Iris pigment epithelial cell (primary cell): ENCODE data around the gene REV3L.
"Not testable (repeated sequence)": the region's sequence is repeated elsewhere in the genome, so short reads cannot be mapped to it uniquely, and the experiment has no call there.

Experiments used
- DNase-seq: peaks from one replicate; pipeline ENCODE4 v3.0.0-alpha.2; 2011; ENCODE audit warnings: low read depth

The REV3L gene

DNA sequence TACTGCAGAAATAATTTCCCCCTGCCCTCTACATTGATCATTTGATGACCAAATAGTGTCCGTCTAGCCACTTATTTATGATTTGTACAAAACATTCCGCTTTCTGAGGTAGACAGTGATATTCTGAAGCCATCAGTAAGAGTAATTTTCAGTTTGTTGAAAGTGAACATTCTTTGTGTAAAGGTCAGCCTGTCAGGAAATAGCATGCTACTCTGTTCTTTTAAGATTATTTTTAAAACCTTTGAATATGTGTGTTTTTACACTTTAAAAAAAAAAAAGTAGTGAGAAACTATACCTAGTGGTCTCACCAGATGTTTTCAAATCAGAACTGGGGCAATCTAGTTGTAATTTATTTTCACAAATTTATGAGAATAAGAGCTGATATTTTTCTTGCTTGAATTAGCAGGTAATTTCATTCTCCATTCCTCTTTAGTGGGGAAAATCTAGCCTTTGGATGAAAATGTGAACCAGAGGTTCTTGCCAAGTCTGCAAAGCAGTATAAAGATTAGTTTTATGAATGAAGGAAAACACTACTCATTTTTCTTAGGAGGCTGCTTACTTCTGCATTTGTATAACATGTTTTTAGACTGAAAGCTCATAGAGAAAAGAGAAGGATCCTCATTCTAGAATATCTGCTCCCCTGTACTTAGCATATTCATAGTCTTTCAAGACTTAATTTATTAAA lies 12.1 kb upstream of the REV3L start:
- no peak for DNase-seq

DNA sequence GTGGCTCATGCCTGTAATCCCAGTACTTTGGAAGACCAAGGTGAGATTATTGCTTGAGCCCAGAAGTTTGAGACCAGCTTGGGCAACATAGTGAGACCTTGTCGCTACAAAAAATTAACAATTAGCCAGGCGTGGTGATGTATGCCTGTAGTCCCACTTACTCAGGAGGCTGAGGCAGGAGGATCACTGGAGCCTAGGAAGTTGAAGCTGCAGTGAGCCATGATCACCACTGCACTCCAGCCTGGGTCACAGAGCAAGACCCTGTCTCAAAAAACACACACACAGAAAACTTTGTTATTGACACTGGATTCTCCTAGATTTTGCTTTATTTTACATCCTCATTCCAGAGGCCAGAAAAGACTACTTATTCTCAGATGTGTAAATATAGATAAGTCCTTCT lies 9.5 kb upstream of the REV3L start:
- DNase-seq, result no peak

DNA sequence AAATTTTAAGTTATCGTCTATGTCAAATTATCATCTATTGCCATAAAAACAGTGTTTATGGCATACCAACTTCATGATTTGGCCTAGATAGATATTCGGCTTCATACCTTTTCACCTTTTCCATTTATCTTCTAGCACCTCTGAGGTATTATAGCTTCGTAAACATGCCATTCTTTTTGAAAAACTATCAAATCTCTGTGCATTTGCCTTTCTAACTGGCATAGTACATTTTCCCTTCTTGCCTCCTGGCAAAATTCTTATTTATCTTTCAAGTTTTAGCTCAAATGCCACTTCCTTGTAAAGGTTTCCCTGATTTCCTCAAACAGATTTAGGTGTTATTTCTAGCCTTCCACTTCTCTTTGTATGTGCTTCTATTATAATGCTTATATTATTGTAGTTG lies 7.0 kb upstream of the REV3L start:
- DNase-seq, result no peak

DNA sequence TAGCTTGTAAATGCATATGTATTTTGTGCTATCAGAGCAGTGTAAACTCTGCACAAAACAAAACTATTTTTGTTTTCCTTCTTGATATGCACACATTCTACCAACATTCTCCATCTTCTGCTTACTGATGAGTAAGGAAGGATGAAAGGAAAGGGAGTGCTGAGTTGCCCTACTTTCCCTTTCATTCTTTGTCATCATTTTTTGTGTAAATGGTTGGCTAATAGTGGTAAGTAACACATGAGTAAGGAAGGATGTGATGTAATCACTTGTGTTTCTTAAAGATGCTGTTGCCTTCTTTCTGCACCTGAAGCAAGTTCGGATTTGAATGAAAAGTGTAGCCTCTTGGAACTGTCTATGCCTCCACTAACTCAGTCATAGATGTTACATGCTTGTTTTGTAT lies 4.6 kb upstream of the REV3L start:
- DNase-seq, result peak; percentile 91

DNA sequence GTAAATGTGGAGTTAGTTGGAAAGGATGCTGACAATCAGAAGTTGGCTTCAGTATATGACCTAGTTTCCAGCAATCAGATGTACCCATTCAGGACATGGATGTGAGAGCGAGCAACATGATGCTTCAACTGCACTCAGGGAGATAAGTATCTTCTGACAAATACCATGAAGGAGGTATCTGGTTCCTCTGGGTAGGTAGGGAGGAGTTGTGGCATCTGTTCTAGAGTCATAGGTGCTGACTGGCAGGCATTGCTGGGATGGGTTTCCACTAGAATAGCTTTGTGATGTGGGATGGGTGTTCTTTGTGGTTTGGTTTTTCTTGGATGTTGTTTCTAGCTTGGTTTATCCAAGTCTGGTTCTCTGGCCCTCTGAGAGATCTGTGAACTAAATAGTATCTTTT lies 3.9 kb upstream of the REV3L start:
- no peak for DNase-seq

DNA sequence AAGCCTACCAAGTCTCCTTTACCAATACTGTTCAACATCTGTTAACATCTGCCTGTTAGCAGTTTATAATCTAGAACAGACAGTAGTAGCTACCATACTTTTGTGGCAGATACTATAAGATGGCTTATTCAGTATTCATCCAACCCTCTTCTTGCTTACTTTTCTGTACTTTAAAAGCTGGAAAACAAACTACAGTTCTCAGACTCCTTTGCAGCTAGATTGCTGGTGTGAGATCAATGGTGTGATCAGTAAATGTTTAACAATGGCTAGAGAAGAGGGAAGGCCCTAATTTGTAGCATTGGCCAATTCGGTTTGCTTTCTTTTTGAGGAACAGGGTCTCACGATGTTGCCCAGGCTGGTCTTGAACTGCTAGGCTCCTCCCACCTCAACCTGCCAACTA lies 3.5 kb upstream of the REV3L start:
- no peak for DNase-seq

DNA sequence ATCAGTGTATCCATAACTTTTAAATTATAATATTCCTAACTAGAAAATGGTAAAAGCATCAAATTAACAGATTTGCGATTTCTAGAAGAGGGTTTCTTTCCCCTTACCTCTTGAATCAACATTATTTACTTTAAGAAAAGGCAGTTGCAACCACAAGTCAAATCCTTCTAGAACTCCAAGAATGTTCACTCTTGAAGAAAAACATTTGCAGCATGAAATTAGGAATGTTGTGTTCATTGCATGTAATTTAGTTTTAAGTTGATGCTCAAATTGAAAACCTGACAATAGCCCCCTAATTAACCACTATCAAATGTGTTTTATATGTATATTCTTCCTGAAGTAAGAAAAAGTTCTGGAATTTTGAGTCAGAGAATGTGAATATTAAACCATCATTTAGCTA lies 2.3 kb upstream of the REV3L start:
- DNase-seq, result peak; percentile 54

DNA sequence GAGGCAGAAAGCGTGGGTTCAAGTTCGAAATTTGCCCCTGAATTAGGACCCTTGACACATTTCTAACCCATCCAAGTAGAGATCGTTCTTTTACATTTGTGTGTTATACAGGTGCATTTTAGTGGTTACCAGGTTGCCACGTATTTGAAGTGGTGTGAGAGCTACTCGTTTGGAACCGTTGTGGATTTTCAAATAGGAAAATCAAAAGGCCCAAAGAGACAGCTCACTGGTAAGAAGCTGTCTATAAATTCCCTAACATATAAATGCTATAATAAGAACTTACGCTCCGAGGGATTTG lies 1.6 kb upstream of the REV3L start:
- no peak for DNase-seq

DNA sequence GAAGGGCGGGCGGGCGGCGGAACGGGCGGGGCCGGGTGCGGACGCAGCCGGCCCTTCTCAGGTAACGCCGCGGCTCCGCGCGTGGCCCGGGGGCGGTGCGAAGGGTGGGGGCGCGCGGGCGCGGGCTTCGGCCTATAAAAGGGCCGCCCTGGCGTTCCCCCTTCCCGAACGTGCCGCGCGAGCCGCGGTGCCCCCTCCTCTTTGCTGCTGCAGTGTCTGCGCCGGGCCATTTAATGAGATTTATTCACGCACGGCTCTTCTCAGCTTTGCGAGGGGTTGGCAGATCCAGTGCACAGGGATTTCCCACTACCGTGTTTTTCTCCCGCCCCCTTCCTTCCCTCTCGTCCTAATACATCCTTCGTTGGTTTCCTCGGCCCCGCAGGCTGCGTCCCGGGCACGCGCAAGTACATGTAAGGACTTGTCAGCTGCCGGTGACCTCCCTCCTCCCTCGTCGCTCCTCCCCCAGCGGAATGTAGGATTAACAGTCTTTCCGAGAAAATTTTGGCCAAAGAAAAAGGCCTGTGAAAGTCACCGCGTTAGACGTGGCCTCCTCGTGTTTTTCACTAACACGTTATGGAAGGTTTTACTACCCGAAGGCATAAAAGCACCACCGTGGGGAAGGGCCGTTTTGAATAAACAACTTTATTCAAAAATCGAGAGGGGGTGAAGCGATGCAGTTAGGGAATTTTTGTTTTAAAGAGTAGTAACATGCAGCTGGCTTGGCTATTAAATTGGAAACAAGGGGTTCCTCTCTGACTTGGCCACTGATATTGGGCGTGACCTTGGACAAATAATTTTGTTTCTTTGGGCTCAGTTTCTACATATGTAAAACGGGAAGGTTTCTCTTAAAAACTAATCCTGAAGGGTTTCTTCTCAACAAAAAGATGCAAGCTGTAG lies 966 bp upstream of the REV3L start:
- DNase-seq, result peak; percentile 99

DNA sequence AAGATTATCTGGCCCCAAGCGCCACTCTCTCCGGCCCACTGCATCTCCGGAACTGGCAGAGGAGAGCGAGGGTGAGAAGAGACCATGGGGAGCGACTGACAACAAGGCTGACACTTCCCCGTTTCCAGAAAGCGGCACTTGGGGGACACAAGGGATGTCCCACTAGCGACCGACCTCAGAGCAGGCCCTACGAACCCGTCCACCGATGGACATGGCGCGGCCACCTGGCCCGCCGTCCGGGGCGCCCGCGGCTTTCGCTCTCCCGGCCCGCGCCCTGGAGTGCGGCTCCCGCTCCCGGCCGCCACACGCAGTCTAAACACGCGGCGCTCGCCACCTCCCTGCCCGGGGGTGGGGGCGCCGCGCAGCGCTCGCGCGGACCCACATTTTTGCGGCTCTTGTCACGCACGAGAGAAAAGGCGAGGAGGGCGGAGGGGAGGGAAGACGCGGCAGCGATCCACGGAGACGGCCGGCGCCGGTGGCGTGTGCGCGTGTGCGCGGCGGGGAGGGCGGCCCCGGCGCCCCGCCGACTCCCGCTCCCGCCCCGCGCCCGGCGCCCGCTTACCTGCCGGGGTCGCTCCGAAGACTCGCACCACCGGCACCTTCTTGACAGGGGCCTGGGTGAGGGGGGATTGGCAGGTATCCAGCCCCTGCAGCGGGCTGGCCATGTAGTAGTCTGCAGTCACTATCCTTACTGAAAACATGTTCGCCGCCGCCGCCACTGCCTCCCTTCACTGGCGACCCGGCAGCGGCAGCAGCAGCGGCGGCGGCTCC lies 645 bp downstream of the REV3L start:
- peak; percentile 47 for DNase-seq

DNA sequence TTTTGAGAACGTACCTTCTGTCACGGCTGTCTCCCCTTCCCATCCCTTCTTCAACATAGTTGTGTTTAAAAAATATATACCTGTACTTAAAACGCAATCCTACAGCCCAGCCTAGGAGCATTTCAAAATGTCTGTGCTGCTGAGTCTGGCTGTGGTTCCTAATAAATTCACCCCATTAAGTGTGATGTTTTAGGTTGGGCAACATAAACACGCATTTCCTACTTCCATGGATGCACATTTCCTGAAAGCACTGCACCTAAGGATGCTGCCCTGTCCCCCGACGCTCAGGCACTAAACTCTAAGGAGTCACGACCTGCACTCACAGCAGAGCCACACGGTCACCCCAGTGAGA lies 1.2 kb downstream of the REV3L start:
- peak; percentile 39 for DNase-seq

DNA sequence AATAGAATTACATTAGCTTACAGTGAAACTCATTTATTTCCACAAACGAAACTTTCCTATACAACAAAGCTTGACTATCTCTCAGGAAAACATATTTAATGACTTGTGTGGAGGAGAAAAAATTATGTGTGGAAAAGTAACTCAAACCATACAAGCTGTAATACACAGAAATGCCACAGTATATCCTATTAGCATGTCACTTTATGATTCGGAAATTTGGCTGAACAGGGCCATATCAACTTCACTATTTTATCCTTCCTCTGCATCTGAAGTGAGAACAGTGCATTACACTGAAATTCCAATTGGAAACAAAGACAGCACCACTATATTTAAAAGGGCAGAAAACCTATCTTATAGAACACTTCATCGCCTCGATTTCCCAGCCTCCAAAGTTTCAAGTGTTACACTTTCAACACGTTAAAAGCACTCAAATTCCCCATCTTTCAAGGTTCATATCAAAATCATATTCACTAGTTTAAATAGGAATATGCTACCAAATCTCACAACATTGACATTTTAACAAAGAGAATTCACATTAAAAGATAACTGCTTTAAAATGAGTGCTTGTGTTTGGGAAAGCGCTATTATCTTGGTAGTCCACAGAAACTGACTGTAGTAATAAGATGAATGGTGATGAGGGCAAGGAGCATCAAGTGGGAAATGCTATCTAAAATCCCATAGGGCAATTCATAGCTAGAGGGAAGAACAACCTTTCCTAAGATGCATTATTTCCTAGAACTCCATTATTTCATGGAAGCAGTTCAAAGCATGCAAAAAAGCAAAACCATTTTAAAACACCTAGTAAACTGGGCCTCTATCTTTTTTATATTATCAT lies 1.8 kb downstream of the REV3L start:
- no peak for DNase-seq

DNA sequence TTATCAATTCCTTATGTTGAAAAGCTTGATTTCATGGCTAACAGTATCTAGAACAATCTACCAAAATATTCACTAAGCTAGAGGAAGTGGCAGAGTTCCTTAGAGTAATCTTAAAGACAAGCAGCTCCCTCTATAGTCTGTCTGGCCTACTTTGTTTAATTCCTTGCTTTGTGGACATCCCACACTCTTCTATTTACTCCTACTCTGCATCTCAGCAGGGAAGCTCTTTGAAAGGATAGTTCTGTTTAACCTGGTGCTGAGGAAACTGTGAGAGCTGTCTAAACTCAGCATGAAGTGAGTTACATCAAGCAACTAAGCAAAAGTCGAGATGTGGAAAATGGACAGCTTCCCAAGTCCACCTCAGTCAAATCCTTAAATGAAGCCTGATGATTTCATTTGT lies 4.3 kb downstream of the REV3L start:
- DNase-seq, result peak; percentile 76

DNA sequence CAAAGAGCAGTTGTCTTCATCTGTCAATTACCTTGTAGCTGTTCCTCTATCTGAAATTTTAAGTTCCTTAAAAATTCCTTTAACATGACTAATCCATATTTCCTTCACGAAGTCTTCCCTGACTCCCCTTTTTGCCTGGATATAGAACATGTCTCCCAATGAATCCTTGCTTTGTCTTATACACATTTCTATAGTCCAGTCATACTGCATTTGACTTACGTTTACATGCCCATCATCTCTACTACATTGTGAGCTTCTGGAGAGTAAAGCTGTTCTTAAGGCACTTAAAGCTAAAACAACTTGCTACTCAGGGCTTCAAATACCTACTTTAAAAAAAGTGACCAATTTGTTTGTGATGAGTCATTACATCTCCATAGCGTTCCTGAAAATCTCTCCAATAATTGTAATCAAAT lies 4.9 kb downstream of the REV3L start:
- DNase-seq, result peak; percentile 51

DNA sequence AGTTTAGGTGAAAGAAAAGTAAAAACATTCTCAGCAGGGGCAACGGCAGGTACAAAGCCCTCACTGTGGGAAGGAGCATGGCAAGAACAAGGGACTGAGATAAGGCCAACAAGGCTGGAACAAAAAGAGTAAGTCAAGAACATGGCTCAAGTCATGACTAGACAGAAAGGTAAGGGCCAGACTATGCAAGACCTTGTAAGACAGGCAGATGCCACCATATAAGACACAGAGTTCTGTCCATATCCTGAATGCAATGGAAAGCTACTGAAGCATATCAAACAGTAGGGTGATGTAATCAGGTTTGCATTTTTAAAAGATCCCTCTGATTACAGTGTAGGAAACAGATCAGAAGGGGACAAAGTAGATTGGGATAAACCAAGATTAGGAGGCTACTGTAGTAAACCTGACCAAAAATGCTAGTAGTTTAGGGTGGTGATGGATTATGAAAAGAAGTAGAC lies 5.5 kb downstream of the REV3L start:
- no peak for DNase-seq

DNA sequence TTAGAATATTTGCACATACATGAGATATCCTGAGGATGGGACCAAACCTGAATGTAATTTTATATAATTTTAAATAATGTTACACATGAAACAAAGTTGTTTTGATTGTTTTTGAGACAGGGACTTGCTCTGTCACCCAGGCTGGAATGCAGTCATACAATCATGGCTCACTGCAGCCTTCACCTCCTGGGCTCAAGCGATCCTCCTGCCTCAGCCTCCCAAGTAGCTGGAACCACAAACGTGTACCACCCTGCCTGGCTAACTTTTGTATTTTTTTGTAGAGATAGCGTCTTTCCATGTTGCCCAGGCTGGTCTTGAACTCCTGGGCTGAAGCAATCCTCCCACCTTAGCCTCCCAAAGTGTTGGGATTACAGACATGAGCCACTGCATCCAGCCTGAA lies 7.0 kb downstream of the REV3L start:
- DNase-seq, result not testable (repeated sequence)

DNA sequence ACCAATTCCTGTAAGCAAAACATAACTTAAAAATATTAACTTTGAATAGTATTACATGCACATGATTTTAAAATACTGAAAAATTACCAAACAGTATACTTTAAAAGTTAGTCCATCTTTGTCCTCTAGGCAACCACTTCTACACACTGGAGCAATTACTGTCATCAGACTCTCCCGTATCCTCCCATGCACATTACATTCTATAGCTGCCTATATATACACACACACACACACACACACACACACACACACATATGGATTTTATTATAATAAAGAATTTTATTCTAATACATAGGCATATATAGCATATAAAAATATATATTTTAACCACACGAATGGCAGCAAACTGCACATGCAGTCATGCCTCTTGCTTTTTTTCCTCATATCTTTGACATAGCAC lies 8.2 kb downstream of the REV3L start:
- DNase-seq, result no peak

DNA sequence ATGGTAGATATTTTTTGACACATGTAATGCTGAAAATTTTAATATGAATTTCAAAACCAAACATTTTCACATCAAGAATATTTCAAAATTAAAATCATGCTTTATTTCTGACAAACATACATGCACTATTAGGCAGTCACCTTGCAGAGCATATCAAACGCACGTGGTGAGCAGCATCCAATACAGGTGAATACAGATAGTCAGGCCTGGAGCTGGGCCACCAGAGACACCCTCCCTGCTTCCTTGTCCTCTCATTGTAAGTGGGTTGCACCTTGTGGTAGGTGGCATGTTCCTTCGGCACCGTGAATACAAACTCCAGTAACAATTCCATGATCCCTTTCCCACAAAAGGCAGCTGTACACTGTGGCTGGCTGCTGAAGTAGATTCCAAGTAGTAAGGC lies 8.9 kb downstream of the REV3L start:
- DNase-seq, result no peak

DNA sequence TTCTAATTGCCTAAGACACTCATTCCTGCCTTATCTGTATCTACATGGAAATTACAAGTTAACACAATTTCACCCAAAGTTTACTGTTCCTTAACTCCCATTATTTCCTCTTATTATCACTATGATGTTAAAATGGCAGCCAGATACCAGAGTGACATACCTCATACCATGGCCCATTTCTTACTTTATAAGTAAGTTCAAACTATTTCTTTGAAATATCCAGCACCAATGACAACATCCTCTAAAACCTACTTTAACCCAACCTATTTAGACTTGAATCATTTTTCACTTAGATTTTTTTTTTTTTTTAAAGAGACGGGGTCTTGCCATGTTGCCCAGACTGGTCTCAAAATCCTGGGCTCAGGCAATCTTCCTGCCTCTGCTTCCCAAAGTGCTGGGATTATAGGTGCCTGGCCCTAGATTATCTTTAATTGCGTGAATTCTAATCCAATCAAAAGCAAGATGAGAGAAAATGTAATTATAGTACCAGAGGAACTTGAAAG lies 10.0 kb downstream of the REV3L start:
- no peak for DNase-seq

DNA sequence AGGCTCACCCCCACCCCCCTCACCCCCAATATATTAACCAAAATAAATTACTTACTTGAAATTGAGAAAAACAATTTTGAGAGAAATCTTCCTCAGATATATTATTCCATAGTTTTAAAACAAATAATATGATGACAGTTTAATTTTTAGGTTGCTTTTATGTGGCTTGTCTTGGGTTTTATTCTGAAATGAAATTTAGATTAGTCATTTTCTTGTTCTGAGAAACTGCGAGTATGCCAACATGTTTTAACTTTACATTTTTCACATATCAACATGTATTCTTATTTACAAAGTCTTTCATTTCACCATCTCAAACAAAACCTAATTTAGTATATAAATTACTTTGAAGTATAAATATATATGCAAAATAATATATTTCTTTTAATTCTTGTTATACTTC lies 11.1 kb downstream of the REV3L start:
- no peak for DNase-seq

DNA sequence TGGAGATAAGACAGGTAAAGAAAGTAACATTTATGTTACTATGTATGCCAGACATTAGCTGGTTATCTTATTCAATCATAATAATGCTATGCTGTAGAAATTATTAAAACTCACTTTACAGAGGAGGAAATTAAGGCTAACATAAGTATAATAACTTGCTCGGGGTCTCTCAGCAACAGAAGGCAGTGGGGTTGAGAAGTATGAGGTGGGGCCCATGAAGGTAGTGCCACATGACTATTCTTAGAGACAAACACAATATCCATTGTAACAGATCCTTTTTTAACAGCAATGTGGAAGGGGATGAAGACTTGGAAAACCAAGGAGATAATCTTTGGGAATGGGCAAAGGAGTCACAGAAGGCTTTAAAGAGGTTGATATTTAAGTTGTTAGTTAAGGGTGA lies 11.5 kb downstream of the REV3L start:
- no peak for DNase-seq

DNA sequence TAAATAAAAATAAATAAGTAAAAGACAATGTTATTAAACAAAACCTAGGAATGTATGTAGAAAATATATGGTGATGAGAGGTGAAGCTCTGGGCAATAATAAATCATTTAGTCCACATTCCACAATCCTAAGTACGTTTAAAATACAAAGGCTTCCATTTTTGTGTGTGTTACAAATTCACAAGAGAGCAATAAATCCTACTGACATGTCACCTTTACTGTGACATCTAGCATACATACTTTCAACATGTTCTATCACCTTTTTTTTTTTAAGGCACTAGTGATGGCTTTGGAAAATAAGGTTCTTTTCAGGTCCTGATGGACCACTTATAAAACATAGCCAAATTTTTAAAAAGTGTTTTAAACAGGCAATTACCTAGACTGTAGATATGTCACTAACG lies 12.0 kb downstream of the REV3L start:
- DNase-seq, result no peak
